Measurements from ENCODE around the gene RABGGTB. TPM values are rescaled to one million over a fixed set of nuclear protein-coding genes. Genes with fewer than 3 reads are reported as not detected.
A peak's percentile ranks its signal among the peaks of the same experiment; 100 is the strongest.

The RABGGTB gene
- total and polyA plus RNA-seq, 9 of the 15 experiments (the other 6 are each of a cell fraction or from before 2014, with no cell fraction given), result 148 to 354 (median 206) TPM

DNA sequence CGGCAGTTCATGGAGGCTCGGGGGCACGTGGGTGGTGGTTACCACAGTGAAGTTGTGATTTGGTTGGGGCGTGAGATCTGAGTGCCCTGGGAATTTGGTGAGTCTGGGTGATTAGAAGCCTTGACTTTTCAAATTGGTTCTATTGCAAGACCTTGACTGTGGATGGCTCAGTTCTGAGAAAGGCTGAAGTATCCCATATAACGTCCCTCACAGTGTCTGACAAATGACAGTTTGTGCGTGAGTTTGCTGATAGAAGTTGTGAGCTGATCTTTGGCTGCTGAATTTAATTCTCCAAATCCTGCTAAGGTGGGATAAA is 11.2 kb downstream of the RABGGTB start (continued):
- TF ChIP-seq, protein P1, sequence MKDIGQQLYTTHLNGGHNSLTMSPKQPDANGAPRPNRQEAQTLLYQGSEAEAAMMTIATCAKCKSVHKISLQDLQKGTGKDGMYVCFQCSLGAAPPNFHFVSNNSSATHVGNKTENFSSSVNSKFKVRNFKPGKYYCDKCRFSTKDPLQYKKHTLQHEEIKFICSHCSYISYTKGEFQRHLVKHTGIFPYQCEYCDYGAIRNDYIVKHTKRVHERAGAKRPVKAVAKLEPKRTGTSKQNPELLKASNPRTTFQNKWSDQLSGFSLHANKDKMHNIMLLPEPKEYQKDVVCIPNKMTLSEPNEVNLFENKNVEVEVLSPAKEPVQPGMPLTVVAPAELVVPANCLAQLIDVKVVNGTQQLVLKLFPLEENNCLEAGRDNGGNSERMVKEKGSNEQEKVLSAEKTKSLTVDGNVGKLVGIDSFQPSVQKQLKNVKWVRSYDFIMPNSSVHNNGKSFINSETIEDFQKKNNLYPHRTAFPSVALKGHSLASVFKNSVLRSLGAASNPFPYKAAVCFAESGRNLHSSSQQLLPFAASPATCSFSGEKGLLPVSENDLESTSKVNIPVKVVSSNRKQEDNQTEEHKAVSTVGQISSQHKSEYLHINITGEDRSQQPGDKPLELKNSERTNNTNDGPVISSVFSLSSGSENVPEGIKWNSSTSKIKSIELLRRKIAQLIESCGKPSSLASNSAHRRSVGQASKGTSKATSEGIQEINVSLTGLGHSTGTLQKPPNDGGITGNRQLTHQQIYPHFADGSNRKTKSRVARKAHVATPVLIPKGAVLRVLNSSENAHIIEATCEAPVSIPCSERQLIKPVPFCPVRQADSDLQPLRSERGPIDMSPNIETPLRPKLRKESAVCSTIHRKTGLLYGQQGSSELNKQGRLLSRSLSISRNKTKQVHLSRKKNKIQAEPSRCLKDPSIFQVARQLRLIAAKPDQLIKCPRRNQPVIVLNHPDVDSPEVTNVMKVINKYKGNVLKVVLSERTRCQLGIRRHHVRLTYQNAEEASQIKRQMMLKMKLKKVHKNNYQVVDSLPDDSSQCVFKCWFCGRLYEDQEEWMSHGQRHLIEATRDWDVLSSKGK (CRISPR knock-in tag; IDR thresholded peaks at IDR 0.05), result no peak
- TF ChIP-seq CBFB (CRISPR knock-in tag; IDR thresholded peaks at IDR 0.05) (no peak), HMGN3 (IDR thresholded peaks at IDR 0.05; ENCODE audit: borderline replicate concordance, extremely low read depth, insufficient read length, low read depth, low read length) (no peak), ZNF124 (CRISPR knock-in tag; IDR thresholded peaks at IDR 0.05) (no peak), COPS2 (conservative IDR thresholded peaks at IDR 0.05) (no peak)
- TF ChIP-seq, protein P2, sequence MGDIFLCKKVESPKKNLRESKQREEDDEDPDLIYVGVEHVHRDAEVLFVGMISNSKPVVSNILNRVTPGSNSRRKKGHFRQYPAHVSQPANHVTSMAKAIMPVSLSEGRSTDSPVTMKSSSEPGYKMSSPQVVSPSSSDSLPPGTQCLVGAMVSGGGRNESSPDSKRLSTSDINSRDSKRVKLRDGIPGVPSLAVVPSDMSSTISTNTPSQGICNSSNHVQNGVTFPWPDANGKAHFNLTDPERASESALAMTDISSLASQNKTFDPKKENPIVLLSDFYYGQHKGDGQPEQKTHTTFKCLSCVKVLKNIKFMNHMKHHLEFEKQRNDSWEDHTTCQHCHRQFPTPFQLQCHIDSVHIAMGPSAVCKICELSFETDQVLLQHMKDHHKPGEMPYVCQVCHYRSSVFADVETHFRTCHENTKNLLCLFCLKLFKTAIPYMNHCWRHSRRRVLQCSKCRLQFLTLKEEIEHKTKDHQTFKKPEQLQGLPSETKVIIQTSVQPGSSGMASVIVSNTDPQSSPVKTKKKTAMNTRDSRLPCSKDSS (IDR thresholded peaks at IDR 0.05; ENCODE audit: low read depth, partially characterized antibody), result no peak
- TF ChIP-seq, protein P3, sequence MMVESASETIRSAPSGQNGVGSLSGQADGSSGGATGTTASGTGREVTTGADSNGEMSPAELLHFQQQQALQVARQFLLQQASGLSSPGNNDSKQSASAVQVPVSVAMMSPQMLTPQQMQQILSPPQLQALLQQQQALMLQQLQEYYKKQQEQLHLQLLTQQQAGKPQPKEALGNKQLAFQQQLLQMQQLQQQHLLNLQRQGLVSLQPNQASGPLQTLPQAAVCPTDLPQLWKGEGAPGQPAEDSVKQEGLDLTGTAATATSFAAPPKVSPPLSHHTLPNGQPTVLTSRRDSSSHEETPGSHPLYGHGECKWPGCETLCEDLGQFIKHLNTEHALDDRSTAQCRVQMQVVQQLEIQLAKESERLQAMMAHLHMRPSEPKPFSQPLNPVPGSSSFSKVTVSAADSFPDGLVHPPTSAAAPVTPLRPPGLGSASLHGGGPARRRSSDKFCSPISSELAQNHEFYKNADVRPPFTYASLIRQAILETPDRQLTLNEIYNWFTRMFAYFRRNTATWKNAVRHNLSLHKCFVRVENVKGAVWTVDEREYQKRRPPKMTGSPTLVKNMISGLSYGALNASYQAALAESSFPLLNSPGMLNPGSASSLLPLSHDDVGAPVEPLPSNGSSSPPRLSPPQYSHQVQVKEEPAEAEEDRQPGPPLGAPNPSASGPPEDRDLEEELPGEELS (CRISPR knock-in tag; IDR thresholded peaks at IDR 0.05; ENCODE audit: borderline replicate concordance), result no peak
- TF ChIP-seq, protein P4, sequence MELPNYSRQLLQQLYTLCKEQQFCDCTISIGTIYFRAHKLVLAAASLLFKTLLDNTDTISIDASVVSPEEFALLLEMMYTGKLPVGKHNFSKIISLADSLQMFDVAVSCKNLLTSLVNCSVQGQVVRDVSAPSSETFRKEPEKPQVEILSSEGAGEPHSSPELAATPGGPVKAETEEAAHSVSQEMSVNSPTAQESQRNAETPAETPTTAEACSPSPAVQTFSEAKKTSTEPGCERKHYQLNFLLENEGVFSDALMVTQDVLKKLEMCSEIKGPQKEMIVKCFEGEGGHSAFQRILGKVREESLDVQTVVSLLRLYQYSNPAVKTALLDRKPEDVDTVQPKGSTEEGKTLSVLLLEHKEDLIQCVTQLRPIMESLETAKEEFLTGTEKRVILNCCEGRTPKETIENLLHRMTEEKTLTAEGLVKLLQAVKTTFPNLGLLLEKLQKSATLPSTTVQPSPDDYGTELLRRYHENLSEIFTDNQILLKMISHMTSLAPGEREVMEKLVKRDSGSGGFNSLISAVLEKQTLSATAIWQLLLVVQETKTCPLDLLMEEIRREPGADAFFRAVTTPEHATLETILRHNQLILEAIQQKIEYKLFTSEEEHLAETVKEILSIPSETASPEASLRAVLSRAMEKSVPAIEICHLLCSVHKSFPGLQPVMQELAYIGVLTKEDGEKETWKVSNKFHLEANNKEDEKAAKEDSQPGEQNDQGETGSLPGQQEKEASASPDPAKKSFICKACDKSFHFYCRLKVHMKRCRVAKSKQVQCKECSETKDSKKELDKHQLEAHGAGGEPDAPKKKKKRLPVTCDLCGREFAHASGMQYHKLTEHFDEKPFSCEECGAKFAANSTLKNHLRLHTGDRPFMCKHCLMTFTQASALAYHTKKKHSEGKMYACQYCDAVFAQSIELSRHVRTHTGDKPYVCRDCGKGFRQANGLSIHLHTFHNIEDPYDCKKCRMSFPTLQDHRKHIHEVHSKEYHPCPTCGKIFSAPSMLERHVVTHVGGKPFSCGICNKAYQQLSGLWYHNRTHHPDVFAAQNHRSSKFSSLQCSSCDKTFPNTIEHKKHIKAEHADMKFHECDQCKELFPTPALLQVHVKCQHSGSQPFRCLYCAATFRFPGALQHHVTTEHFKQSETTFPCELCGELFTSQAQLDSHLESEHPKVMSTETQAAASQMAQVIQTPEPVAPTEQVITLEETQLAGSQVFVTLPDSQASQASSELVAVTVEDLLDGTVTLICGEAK (IDR thresholded peaks at IDR 0.05), result no peak
- TF ChIP-seq, protein P4 (CRISPR knock-in tag; IDR thresholded peaks at IDR 0.05), result no peak
- TF ChIP-seq, protein P5, sequence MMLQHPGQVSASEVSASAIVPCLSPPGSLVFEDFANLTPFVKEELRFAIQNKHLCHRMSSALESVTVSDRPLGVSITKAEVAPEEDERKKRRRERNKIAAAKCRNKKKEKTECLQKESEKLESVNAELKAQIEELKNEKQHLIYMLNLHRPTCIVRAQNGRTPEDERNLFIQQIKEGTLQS (IDR thresholded peaks at IDR 0.05), result no peak
- TF ChIP-seq, protein P5 (CRISPR knock-in tag; conservative IDR thresholded peaks at IDR 0.05), result 0 out of 2 replicates have a peak, but pooled peaks have one; percentile 6

All from K562 (cell line).